ENCODE data around the gene CNOT1.

The CNOT1 gene

GRCh38 chr16:58485184-58485887 lies 144.3 kb downstream of the CNOT1 start:
- no peak overlapping the region for H3K4me3 ChIP-seq (ENCODE audit: low read depth, low read length)
- no peak for TF ChIP-seq CTCF (IDR thresholded peaks at IDR 0.05; ENCODE audit: low read depth, low read length, missing control alignments)
- in situ Hi-C loops (cut with HindIII; ENCODE audit: low pct_ligation_motif_present, low sequenced_read_pairs): no loop called here

GRCh38 chr16:58481931-58482330 lies 147.7 kb downstream of the CNOT1 start:
- peaks cover 2% of the 10 kb centered on the region for H3K27me3 ChIP-seq (replicated peaks)
- H3K27ac ChIP-seq: no peak overlapping the region
- H3K4me3 ChIP-seq (ENCODE audit: low read depth, low read length): no peak overlapping the region
- no peak for DNase-seq
- no peak for TF ChIP-seq CTCF (IDR thresholded peaks at IDR 0.05; ENCODE audit: low read depth, low read length, missing control alignments)
- in situ Hi-C loops (cut with HindIII; ENCODE audit: low pct_ligation_motif_present, low sequenced_read_pairs): no loop called here
- H3K36me3 ChIP-seq (replicated peaks): no peaks in the 10 kb centered on the region

More at GRCh38 chr16:58485184-58485887, 144.3 kb downstream of the CNOT1 start:
- Histone ChIP-seq H3K27me3 (replicated peaks) (no peaks in the 10 kb centered on the region), H3K27ac (no peak overlapping the region), H3K36me3 (replicated peaks) (no peaks in the 10 kb centered on the region)
- DNase-seq: no peak

- Histone ChIP-seq H3K27me3 (replicated peaks) (peaks cover 2% of the 10 kb centered on the region), H3K4me3 (ENCODE audit: low read depth, low read length) (no peak overlapping the region), H3K27ac (no peak overlapping the region), H3K36me3 (replicated peaks) (no peaks in the 10 kb centered on the region)
- in situ Hi-C loops (cut with HindIII; ENCODE audit: low pct_ligation_motif_present, low sequenced_read_pairs): no loop called here
- DNase-seq: no peak
- no peak for TF ChIP-seq CTCF (IDR thresholded peaks at IDR 0.05; ENCODE audit: low read depth, low read length, missing control alignments)
Measured at GRCh38 chr16:58481226-58481869, 148.3 kb downstream of the CNOT1 start.

GRCh38 chr16:58478427-58478826 lies 151.2 kb downstream of the CNOT1 start:
- in situ Hi-C loops (cut with HindIII; ENCODE audit: low pct_ligation_motif_present, low sequenced_read_pairs): no loop called here
- no peak overlapping the region for H3K4me3 ChIP-seq (ENCODE audit: low read depth, low read length)
- peaks cover 2% of the 10 kb centered on the region for H3K27me3 ChIP-seq (replicated peaks)
- no peak for DNase-seq
- H3K27ac ChIP-seq: no peak overlapping the region
- no peaks in the 10 kb centered on the region for H3K36me3 ChIP-seq (replicated peaks)
- TF ChIP-seq CTCF (IDR thresholded peaks at IDR 0.05; ENCODE audit: low read depth, low read length, missing control alignments): no peak

GRCh38 chr16:58476791-58477190 lies 152.8 kb downstream of the CNOT1 start:
- H3K27me3 ChIP-seq (replicated peaks): peaks cover 2% of the 10 kb centered on the region
- in situ Hi-C loops (cut with HindIII; ENCODE audit: low pct_ligation_motif_present, low sequenced_read_pairs): no loop called here
- DNase-seq: no peak
- H3K4me3 ChIP-seq (ENCODE audit: low read depth, low read length): no peak overlapping the region
- no peaks in the 10 kb centered on the region for H3K36me3 ChIP-seq (replicated peaks)
- TF ChIP-seq CTCF (IDR thresholded peaks at IDR 0.05; ENCODE audit: low read depth, low read length, missing control alignments): no peak
- no peak overlapping the region for H3K27ac ChIP-seq
